Stimulated activated CD4-positive, alpha-beta T cell treated with anti-CD3 and anti-CD28 coated beads, TNF-alpha, amount 100 ng/mL, for 24 hours (primary cell): Measurements from ENCODE around the gene NRXN3.

Experiments
- DNase-seq, 3 experiments: peaks; one replicate each; pipeline ENCODE4 v3.0.0-alpha.2; 2020; ENCODE audit warnings: low read depth in 3 of 3

The NRXN3 gene

DNA sequence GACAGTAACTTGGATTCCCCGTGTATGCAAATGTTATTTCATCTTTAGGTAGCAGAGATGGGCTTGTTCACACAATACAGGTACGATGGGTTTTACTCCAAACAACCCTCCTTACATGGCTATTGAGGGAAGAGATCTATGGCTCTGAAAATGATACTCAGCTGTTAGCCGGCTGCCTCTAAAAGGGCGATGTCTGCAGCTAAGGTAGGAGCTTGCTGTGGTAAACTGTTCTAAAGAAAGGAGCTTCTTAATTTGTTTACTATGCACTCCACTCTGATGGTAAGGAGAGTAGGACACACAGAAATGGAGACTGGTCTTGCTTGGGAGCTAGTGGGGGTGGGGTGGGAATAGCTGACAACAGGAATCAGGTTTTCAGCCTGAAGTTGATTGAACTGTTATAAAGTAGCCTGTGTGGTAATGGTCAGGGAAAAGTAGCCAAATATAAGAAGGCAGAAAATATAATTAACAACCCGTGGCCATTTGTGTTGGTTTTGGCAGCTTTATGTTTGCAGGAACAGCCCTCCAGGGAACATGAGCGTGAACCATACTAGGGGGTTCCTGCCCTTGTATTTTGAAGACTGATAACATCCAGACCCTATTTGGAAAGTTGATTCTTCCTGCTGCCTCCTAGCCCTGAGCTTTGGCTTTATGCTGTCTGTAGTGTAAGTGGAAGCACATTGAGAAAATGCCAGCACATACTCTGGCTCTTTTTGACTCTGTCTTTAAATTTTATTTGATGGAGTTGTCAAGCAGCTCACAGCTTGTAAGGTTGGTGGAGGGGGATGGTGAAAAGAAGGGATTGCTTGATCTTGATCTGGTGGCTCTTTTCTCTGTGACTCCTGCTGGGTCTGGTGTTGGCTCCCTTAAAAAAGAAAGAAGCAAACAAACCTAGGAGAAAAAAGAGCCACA is 1111.3 kb downstream of the NRXN3 start:
- DNase-seq = no peak

DNA sequence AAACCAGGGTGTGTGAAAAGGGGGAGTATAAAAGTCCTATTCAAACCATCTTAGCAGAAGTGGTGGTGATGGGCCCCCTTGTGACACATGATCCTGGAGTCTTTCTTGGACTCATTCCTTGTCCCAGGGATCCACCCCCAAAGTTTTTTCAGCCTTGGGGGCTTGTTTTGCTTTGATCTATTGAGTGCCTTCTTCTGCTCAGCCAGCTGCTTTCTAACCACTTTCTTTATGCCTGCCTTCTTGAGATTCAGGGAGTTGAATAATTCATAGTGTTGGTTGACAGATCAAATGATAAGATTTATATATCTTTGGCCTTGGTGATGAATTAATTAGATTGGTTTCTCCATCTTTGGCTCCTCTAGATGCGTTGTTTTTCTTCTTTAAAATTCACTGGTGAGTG is 1114.4 kb downstream of the NRXN3 start:
- DNase-seq = no peak

DNA sequence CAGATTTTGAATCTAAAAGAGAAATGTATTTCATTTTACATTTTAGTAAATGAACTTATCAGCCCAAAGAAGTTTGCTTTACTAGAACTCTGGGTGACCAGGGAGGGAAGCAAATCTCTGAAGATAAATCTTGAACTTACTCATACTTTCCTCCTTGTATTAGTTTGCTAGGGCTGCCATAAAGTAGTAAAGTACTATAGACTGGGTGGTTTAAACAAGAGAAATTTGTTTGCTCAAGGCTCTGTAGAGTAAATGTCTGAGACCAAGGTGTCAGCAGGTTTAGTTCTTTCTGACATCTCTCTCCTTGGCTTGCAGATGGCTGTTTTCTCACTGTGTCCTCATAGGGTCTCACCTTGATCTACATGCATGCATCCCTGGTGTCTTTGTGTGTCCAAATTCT is 1115.1 kb downstream of the NRXN3 start:
- DNase-seq = no peak

DNA sequence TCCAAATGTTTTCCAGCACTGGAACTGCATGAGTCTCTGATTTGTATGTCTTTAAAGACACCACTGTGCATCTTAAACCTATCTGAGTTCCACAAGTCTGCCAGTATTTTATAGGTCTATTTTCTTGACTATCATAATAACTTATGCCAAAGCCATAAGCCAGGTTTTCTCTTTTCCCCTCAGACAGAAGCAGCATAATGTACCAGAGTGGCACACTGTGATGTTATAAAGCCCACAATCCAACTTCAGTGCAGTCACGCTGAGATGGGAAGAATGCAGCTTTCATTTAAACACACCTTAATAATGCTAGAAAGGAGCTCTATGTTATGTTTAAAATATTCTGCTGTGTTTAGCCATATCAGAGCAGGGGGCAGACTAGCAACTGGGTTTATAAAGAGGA is 1117.8 kb downstream of the NRXN3 start:
- no peak for DNase-seq

DNA sequence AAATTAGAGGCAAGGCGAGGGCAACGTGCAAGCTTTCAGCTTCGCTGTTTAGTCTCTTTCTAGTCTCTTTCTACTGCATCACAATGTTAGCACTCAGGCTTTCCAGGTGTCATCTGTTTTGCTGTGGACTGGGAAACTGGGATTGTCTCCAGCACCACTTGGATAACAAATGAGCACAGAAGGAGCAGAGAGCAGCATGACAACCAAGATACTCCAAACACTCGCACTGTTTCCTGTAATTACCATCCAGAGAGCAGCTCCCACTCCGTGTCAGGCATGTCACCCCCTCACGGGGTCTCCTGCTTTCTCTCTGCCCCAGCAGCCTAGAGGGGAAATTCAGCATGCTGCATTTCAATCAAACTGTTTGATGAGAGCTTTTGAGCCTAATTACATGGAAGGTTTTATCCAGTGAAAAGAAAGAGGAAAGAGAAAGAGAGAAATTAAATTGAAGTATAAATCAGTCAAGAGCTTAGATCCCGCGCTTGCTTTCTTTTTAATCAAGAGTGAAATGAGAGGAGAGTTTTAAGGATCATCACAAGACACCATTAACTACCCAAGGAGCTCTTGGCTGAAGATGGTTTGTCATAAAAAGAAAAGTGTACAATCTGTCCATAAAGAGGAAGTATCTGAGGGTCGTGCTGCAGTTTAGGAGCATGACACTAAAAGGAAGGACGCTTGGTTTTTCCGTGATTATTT is 1123.5 kb downstream of the NRXN3 start:
- DNase-seq = no peak

DNA sequence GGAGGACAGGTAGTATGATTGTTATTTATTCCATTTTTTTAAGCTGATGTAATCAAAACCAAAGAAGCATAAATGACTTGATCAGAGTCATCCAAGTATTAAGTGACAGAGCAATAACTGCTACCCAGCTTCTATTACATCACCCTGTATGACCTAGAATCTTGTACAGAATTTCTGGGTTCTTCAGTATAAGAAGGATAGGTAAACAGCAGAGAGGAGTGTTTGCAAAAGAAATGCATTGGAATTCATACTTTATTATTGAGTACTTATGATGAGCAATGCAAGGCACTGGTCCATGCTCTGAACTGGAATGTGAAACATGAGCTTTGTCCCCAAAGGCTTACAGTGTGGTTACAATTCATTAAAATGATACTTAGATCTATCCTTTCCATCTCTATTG is 1124.3 kb downstream of the NRXN3 start:
- DNase-seq = no peak

DNA sequence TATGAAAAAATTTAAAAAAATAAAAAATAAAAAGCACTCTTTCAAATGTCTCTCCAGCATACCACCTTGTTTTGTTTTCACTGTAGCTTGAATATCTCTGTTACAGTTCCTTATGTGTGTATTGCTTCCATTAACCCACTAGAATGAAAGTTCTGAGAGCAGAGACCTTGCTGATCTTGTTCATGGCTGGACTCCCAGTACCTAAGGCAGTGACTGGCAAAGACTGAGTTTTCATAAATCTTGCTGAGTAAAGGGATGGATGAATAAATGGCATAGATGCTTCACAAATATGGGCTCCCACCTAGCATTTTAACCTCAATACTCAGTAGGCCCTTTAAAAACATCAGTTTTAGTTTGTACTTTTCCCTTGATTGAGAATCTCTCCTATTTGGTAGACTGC is 1125.2 kb downstream of the NRXN3 start:
- no peak for DNase-seq

DNA sequence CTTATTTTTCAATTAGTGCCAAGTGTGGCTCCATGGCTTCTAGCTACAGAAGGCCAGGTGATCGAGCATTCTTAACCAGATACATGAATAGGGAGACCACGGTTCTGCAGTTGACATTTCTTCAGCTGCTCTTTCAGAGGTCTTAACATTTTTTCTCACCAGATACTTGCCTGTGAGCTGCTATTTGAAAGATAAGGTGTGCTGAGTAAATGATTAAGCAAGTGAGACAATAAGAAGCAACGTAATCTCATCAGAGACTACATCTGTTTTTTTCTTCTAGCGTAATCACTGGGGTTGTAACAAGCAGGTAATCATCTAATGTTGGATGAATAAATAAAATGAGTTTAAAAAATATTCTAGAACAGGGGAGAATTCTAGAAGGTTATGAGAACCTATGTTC is 1128.2 kb downstream of the NRXN3 start:
- no peak for DNase-seq

DNA sequence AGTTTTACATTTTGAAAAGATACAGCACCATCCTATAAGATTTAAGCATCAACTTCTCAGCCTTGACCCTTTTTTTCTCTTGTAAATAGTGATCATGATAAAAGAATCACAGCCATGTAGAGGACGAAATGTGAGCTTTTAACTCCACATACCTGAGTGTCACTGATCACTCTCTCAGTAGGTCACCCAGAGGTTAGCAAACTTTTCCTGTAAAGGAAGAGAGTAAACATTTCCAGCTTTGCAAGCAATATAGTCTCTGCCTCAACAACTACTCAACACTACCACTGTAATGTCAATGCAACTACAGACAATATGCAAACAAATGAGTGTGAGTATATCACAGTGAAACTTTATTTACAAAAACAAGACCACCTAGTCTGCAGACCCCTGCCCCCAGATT is 1129.0 kb downstream of the NRXN3 start:
- DNase-seq = no peak

DNA sequence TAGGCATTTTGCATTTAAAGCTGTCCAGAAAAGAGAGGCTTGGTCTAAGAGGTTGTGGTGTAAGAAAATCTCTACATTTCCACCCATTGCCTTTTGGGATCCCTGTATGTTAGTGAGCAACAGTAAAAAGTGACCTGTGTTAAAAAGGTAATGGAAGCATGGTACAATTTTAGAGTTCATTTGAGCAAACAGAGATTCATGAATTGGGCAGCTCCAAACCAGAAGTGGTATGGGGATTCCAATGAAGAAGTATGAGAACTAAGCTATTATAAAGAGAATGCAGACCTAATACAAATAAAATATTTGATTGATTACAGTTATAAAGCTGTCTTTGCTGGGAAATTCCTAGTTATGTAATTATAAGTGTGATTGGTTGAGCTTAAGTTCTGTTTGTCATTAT is 1134.1 kb downstream of the NRXN3 start:
- DNase-seq = no peak

DNA sequence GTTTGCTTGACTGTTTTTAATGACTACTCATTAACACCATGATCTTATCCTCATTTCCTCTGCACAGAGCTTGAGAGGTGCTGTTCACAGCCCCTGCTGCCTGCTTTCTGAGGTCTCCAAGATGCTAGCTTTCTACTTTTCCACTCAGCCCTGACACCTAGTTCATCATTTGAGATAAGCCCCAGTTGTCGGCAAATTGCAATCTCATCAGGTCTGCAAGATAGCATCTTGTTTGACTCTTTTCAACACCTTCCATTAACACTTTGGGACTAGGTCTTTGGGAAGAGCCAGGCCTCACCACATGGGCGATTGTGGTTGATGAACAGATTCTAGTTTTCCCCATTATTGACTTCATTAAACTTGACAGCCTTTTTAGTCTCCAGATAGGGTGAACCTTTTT is 1136.4 kb downstream of the NRXN3 start:
- DNase-seq = no peak

DNA sequence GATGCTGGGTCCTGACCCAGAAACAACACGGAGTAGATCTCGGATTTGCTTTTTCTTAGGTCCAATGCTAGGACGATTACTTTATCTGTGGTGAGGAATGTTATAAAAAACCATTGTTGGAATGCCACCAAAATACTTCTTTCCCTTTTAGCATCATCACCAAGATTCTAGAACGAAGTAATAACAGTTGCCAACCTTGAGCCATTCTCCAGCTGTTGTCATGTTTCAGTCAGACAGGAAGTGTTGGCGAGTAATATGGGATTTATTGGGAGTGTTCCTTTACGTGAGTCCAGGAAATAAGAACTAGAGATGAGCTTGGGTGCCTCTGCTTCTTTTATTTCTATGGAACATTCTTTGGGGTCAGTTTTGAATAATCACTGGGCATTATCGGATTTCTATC is 1148.2 kb downstream of the NRXN3 start:
- DNase-seq = no peak

DNA sequence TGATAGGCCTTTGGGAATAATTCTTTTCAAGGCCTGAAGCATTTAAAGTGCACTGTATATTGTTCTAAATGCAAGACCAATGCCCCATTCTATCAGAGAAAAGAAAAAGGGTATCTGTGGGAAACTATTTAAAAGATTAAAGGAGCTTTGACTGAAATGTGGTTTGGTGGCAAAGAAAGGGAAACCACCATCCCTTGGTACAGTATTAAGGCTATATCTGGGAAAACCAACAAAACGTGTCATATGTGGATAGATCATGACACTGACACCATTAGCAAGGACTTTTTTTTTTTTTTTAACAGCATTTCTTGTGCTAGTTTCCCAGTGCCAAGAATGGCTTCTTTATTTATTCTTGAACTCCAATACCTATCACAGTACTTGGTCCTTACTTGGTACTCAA is 1150.4 kb downstream of the NRXN3 start:
- DNase-seq = no peak

DNA sequence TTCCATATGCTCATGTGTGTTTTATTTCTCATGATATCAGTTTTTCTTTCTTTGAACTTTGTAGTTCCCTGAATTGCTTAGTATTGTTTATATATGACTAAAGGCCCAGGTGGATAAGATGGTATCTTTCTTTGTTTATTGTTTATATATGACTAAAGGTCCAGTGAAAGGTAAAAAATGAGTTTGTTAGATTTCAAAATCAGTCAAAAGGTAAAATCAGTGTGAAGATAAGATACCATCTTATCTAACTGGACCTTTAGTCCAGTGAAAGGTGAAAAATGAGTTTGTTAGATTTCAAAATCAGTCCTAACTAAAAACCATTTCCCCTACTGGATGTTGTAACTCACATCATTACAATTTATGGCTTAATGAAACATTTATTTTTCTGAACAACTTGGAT is 1150.9 kb downstream of the NRXN3 start:
- DNase-seq = no peak

DNA sequence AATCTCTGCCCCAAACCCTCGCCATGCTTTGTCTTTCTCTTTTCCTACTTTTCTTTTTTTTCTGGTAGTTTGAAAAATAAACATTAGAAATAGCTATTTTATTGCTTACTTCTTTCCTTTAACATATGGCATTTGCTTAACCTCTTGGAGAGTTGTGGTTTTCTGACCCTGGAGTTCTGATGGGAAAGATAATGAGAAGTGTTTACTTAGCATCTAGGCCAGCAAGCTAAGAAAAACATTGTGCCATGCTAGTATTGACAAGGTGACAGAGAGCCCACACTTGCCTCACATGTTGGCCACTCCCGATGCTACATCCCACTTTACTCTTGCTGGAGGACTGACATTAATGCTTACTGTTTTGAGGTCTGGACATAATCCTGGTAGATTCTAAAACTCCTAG is 1154.9 kb downstream of the NRXN3 start:
- DNase-seq = no peak

DNA sequence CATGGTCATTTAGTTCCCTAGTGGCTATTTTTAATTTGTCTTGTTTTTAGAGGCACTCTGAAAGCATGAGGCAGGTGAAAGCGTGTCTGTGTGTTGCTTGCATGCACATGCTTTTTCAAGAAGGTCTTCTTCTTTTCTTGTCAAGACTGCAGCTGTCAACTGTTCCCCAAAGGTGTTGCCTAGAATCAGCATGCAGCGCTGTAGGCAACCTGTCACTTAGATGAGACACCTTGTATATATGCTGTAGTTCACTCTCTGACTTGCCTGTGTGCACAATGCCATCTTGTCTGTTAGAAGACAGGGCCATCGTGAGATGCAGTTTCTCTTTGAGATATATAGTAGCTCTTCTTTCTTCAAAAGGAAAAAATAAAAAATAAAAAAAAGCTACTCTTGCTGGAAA is 1155.4 kb downstream of the NRXN3 start:
- no peak for DNase-seq

DNA sequence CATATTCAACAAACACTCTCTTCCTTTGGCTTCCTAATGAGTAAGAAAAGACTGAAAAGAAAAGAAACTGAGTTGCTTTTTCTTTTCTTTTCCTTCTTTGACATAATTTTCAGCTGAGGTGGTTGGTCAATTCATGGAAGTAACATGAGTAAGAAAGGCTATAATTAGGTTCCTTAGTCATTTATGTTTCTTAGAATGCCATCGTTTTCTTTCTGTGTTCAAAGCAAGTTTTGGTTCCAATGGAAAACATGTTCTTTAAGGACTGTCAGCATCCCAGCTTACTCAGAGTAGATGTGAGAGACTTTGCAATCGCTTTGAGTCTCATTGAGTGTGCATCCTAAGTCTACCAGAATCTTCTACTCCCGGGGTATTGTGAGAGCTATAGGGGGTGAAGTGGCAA is 1158.7 kb downstream of the NRXN3 start:
- DNase-seq = no peak

DNA sequence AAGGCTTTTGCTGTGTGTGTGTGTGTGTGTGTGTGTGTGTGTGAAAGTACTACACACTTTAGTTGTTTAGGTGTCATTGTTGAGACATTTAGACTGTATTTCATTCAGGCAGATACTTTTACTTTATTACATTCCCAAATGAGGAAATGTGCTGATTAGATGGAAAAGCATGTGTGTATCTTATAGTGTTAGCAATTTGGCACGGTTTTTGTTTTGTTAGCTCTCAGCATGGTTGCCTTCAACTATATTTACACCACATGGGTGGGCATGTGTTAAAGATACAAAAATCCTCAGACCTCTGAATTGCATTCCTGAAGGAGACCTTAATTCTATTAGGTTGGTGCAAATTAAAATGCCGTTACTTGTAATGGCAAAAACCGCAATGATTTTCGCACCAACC is 1161.7 kb downstream of the NRXN3 start:
- no peak for DNase-seq

DNA sequence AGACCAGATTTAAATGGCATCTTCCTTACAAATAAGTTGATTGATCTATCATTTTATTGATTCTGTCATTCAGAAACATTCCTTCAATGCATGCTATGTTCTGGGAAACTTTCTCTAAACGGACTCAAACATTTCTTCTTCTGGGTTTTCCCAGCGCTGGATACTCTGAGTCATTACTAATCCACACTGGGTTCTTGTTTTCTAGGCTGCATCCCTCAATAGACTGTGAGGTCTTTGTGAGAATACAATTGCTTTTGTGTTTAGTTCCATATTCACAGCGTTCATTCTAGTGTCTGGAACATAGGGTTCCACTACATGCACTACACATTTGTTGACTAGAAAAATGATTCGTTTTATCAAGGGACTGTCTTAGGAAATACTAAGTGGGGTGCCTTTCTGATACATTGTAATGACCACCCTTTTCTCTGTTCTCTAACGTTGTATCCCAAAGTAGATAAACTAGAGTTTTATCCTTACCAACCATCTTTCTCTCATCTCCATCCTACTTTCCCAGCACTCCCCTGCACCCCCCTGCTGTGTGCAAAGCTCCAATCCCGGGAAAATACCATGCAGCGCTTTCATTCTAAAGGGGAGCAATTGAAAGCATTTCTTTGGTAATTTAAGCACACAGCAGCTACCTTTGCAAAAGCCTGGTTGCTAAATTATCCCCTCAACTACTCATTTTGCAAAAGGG is 1162.5 kb downstream of the NRXN3 start:
- no peak for DNase-seq

DNA sequence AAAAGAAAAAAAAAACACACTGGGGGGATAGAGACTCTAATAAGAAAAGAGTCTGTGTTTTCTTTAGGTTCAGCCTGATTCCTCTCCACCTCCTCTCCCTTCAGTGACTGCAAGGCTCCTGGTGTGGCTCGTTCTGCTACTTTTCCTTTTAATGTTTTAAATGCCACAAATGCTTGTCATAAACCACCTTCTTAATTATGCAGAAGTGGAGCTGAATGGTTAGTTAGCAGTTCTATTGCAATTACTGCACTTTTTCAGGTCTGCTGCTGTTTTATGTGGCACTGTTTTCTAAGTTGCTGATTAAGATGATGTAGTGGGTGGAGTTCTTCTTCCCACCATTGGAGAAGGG is 1163.0 kb downstream of the NRXN3 start:
- DNase-seq = no peak

DNA sequence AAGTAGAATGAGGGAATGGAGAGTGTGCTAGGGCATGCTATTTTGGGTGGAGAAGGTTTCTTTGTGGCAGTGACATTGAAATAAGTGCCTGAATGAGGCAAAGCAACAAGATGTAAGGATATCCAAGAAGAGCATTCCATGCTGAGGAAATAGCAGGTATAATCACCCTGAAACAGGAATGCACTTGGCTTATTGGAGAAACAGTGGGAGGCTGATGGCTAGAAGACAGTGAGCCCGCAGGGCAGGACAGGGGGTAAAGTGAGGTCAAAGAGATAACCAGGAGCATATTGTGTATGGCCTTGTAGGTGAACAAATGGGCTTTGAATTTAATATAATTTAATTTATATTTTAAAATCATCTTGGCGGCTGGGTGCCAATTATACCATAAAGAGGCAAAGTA is 1164.1 kb downstream of the NRXN3 start:
- DNase-seq = no peak

DNA sequence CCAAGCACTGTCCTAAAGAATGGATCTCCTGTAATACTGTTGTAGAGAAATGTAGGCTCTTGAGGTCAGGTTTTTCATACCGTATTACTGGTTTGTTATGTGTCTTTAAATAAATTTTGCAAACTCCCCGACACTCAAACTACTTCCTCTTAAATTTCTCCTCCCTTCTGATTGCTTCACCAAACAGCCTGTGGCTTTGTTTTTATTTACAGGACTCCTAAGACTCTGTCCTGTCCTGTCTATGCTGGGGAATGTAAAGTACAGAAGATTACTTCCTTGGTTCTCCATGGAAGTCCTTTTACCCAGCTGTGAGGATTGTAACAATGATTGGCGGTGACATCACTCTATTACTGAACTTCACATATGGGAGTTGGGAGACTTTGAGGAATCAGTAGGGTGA is 1167.6 kb downstream of the NRXN3 start:
- DNase-seq = no peak

DNA sequence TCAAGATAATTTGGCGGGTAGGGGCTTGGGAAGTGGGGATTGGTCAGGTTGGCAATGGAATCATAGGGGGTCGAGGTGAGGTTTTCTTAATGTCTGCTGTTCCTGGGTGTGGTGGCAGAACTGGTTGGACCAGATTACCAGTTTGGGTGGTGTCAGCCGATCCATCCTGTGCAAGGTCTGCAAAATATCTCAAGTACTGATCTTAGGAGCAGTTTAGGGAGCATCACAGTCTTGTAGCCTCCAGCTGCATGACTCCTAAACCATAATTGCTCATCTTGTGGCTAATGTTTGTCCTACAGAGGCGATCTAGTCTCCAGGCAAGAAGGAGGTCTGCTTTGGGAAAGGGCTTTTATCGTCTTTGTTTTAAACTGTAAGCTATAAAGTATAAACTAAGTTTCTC is 1172.8 kb downstream of the NRXN3 start:
- DNase-seq = no peak
